GM18511 (cell line): ENCODE measurements around the gene LRRC66.
A peak's percentile ranks its signal among the peaks of the same experiment; 100 is the strongest.

ENCODE experiments used
- ATAC-seq: cut with Tn5 transposase; IDR thresholded peaks from one replicate; pipeline ENCODE4 v1.9.1; 2021; ENCODE audit warnings: mild to moderate bottlenecking, moderate library complexity; ENCODE audit not compliant: unreplicated experiment

The LRRC66 gene

GRCh38 chr4:52019936-52020657 is at the start of gene LRRC66:
TSS of gene LRRC66 (minus strand) at chr4:52020363. CDS start at chr4:52017613, 2,750 bp downstream.
- ATAC-seq: no peak

GRCh38 chr4:52069571-52069970 is 49.4 kb upstream of the LRRC66 start:
- no peak for ATAC-seq

GRCh38 chr4:52059372-52059771 is 39.2 kb upstream of the LRRC66 start:
- no peak for ATAC-seq

- no peak for ATAC-seq
Observed at GRCh38 chr4:52058275-52058674, 38.1 kb upstream of the LRRC66 start.

GRCh38 chr4:52057196-52057595 is 37.0 kb upstream of the LRRC66 start:
- no peak for ATAC-seq

GRCh38 chr4:52054254-52054653 is 34.1 kb upstream of the LRRC66 start:
- no peak for ATAC-seq

GRCh38 chr4:52052475-52052780 is 32.3 kb upstream of the LRRC66 start:
- peak; percentile 66 for ATAC-seq

- peak; percentile 69 for ATAC-seq
Observed at GRCh38 chr4:52051615-52052474, 31.7 kb upstream of the LRRC66 start.

- peak; percentile 54 for ATAC-seq
Observed at GRCh38 chr4:52051213-52051614, 31.1 kb upstream of the LRRC66 start, which contains the start of gene SPATA18. TSS of gene SPATA18 (plus strand) at chr4:52051304. CDS start at chr4:52051705, 401 bp downstream.

- no peak for ATAC-seq
Observed at GRCh38 chr4:52049266-52049665, 29.1 kb upstream of the LRRC66 start.

- ATAC-seq: no peak
Observed at GRCh38 chr4:52045028-52045427, 24.9 kb upstream of the LRRC66 start.

- ATAC-seq: peak; percentile 95
Observed at GRCh38 chr4:52038103-52038912, 18.1 kb upstream of the LRRC66 start, which contains the start of gene SGCB. TSS of gene SGCB (minus strand) at chr4:52038299. CDS start at chr4:52038259, 40 bp downstream.

- peak; percentile 67 for ATAC-seq
Observed at GRCh38 chr4:52037689-52038102, 17.5 kb upstream of the LRRC66 start.

- no peak for ATAC-seq
Observed at GRCh38 chr4:52036886-52037530, 16.8 kb upstream of the LRRC66 start.

GRCh38 chr4:52035190-52035589 is 15.0 kb upstream of the LRRC66 start:
- ATAC-seq: no peak

GRCh38 chr4:52032005-52032404 is 11.8 kb upstream of the LRRC66 start:
- ATAC-seq: no peak

- ATAC-seq: no peak
Observed at GRCh38 chr4:52028970-52029369, 8.8 kb upstream of the LRRC66 start.

- ATAC-seq: no peak
Observed at GRCh38 chr4:52017814-52018213, 2.3 kb downstream of the LRRC66 start.

- no peak for ATAC-seq
Observed at GRCh38 chr4:52016981-52017380, 3.2 kb downstream of the LRRC66 start.

- ATAC-seq: no peak
Observed at GRCh38 chr4:52015366-52015765, 4.8 kb downstream of the LRRC66 start.

GRCh38 chr4:52014903-52015302 is 5.3 kb downstream of the LRRC66 start:
- ATAC-seq: no peak
